IPS-15b (cell line): ENCODE measurements around the gene SIRT2.

Source experiments
- H3K27me3 ChIP-seq: one replicate; pipeline ENCODE4 v1.6.1; 2013; ENCODE audit warnings: low read length; ENCODE audit not compliant: control insufficient read depth, insufficient read depth
- H3K36me3 ChIP-seq: one replicate; pipeline ENCODE4 v1.6.1; 2013; ENCODE audit warnings: low read length; ENCODE audit not compliant: control insufficient read depth, insufficient read depth
- H3K4me1 ChIP-seq: one replicate; pipeline ENCODE4 v1.6.1; 2013; ENCODE audit warnings: mild to moderate bottlenecking, low read length; ENCODE audit not compliant: control insufficient read depth, insufficient read depth
- H3K4me3 ChIP-seq: one replicate; pipeline ENCODE4 v1.5.1; 2013; ENCODE audit warnings: low read depth, low read length
- H3K9ac ChIP-seq: one replicate; pipeline ENCODE4 v1.6.1; 2013; ENCODE audit warnings: low read depth, mild to moderate bottlenecking, low read length
- H3K9me3 ChIP-seq: one replicate; pipeline ENCODE4 v1.6.1; 2013; ENCODE audit warnings: mild to moderate bottlenecking, low read length; ENCODE audit not compliant: control insufficient read depth, insufficient read depth

The SIRT2 gene

DNA sequence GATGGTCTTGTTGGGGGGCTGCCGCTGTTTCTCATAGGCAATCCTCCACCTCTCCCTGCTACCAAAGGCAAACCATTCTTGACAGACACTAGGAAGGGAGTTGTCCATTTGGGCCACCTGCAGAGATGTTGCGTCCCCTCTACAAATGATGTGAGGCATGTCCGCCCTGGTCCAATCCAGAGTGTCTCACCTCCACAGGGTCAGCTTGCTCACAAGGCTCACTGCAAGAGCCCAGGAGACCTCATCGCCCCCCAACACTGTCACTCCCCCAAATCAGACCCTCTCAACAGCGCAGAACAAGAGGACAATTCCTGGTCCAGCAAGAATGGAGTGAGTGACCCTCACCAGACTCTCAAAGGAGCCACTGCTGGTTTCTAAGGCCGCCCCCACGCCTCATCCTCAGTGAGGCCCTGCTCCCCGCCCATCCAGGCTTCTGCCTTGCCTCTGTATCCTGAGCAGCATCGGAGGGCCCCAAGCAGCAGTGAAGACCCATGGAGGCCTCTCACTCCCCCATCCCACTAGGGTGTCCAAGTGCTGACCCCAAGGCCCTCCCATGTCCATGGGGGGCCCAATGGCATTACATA, 56.2 kb downstream of the SIRT2 start:
- Histone ChIP-seq H3K36me3 (peaks cover 90% of the 10 kb centered on the region), H3K4me1 (no peaks in the 10 kb centered on the region), H3K9ac (no peak overlapping the region)

DNA sequence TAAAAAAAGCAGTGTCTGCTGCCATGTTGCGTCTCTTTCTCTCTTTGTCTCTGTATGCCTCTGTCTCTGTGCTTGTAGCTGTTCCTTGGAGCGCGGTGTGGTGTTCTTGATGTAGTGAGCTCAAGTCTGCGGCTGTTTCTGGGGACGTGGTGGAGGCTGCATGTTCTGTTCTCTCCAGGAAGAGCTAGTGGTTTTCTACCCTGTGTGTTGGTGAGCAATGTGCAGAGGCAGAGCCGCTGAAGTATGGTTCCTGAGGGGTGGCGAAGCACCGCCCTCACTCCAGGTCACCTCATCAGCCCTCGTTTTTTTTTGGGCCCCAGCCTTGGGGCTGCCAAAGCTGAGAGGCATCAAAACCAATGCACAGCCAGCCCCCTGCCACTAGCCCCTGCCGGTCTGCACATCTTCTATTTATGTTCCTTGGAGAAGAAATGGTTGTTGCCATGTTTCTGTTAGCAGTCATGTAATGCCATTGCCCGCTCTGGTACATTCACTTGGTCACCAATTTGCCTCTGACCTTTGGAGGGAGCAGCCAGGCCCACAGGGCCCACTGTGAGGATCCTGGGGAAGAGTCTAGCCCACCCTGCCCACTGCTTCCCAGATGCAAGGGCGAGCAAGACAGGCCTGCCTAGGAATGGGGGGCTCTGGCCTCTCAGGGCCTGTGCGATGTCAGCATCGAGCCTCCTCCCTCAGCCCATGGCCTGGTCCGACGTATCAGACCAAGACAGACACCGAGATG, 56.8 kb downstream of the SIRT2 start:
- H3K9me3 ChIP-seq: no peaks in the 10 kb centered on the region
- H3K36me3 ChIP-seq: peaks cover 96% of the 10 kb centered on the region
- H3K4me3 ChIP-seq: no peak overlapping the region
- no peaks in the 10 kb centered on the region for H3K27me3 ChIP-seq
- no peaks in the 10 kb centered on the region for H3K4me1 ChIP-seq
- H3K9ac ChIP-seq: no peak overlapping the region

More for the DNA sequence above, 56.2 kb downstream of the SIRT2 start:
- Histone ChIP-seq H3K27me3 (no peaks in the 10 kb centered on the region), H3K4me3 (no peak overlapping the region), H3K9me3 (no peaks in the 10 kb centered on the region)

DNA sequence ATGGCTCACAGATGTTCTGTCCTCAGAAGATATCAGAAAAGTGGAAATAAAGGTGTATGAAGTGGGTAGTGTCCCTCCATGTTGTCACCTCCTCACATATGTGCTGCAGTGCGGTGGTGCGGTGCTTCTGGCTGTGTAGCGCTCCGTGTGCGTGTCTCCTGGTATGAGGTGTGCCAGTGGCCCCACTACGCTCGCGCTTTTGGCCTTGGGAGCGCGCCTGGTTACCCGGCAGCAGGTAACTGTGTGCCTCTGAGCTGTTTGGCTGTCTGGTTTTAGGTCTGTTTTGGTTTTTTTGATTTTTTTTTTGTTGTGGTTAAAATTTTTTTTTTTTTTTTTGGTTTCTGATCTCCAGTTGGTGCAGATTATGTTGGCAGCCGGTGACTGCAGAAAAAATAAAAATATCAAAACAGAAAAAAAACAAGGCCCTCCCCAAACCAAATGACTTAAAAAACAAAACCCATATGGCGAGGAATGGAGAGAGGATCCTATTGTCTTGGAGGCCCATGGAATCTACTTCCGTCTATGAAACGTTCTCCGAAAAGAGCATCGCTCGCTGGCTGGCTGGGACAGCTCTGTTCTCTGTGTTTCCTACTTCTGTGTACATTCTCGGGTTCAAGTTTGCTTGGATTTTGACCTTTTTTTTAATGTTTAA, 57.5 kb downstream of the SIRT2 start:
- Histone ChIP-seq H3K9ac (no peak overlapping the region), H3K4me1 (no peaks in the 10 kb centered on the region), H3K4me3 (no peak overlapping the region), H3K36me3 (peaks cover 96% of the 10 kb centered on the region), H3K9me3 (no peaks in the 10 kb centered on the region), H3K27me3 (no peaks in the 10 kb centered on the region)

DNA sequence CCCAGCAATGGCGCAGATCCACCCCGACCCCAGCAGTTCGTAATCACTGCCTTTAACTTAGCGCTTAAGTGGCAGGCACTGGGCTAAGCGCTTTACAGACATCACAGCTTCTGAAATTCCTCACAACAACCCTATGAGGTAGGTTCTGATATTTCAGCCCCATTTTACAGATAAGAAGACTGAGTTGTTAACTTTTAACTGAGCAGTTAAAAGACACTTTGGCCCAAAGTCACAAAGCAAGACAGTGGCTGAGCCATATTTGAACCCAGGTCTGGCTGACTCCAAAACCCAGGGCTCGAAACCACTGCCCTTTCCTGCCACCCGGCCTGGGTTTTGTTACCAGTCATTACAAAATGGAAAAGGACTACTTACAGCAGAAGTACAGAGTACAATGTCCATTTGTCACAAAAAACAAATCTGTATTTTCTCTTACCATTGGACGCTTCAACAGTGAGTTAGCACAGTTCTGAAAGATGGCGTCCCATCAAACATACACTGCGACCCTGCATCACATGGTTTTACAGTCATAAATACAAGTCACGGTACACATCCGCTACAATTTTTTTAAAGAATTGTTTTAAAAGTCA, 58.1 kb downstream of the SIRT2 start:
- no peak overlapping the region for H3K9ac ChIP-seq
- no peaks in the 10 kb centered on the region for H3K9me3 ChIP-seq
- H3K36me3 ChIP-seq: peaks cover 93% of the 10 kb centered on the region
- no peaks in the 10 kb centered on the region for H3K4me1 ChIP-seq
- no peak overlapping the region for H3K4me3 ChIP-seq
- no peaks in the 10 kb centered on the region for H3K27me3 ChIP-seq

DNA sequence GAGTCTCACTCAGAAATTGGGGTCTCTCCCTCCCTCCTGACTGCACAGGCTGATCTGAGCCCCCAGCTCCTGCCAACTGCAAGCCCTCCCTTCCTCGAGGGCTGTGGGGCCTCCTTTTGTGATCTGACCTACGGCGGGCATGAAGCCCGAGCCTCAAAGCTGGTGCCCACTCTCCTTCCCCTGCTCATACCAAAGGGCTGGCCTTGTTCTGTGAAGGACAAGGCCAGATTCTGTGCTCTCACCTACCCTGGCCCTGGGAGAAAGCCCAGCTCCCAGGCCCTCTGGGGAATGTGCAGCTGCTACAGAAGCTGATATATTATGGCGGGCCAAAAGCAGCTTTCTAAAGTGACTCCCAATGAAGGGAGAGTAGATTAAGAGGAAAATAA, 58.8 kb downstream of the SIRT2 start:
- Histone ChIP-seq H3K4me3 (no peak overlapping the region), H3K9me3 (no peaks in the 10 kb centered on the region), H3K36me3 (peaks cover 88% of the 10 kb centered on the region), H3K9ac (no peak overlapping the region), H3K27me3 (no peaks in the 10 kb centered on the region), H3K4me1 (no peaks in the 10 kb centered on the region)

DNA sequence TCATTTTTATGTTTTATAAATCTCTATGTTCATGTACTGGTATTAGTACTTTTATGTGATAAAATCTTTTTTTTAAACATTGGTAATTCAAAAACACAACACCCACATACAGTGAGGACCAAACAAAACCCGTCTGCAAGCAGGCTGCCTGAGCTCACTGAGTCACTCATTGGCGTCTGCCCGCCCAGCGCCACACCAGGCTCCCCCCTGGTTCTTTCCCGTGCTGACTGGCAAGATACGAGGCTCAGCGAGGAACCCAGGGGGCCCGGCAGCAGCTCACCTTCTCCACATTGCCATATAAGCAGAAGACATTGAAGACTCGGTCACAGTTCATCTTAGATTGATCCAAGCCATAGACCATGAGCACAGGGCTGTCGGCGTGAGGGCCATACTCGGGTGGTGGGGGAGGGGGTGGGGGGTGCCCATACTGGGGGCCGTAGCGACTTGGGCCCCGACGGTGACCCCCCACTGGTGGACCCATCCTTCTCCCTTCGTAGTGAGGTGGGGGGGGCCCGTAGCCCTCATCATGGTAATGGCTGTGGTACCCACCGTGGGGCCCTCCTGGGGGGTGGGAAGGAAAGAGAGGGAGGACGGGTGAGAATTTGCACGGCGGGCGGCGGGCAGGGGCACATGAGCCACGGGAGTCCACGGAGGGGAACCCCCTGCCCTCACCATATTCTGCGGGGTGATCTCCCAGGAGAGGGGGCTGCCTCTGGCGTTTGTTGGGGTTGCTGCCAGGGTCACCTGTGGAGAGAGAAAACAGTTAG, 59.4 kb downstream of the SIRT2 start:
- no peaks in the 10 kb centered on the region for H3K4me1 ChIP-seq

DNA sequence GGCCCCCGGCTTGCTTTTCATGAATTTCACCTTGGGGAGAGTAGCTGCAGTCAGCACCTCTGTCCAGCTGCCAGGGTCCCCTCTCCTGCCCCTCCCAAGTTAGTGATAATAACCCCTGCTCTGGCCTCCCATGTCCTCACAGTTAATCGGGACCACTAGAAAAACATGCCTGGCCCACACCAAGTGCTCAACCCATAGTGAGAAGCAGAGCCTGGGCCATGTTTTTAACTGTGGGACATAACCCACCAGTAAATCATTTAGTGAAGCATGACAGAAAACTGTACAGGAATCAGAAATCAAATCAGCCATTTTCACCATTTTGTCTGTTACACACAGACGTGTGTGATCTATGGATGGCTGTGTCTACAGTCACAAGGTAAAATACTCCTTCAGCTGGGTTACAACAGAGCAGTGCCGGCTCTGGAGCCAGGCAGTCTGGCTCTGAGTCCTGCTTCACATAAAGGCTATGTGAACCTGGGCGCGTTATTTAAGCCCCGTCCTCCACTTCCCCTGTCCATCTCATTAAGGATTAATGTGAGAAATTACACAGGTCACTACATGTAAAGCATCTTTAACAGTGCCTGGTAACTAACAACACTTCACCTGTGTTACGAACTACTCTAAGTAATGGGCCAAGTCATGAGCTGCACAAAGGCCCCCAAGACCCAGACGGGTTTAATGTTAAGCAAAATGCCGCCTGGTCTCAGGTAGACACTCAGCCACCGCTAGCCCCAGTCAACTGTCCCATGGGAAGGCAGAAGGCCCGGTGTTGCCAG, 60.2 kb downstream of the SIRT2 start:
- Histone ChIP-seq H3K9me3 (no peaks in the 10 kb centered on the region), H3K9ac (no peak overlapping the region), H3K4me1 (no peaks in the 10 kb centered on the region), H3K36me3 (peaks cover 80% of the 10 kb centered on the region), H3K27me3 (no peaks in the 10 kb centered on the region), H3K4me3 (no peak overlapping the region)

More for the DNA sequence above, 59.4 kb downstream of the SIRT2 start:
- Histone ChIP-seq H3K9ac (no peak overlapping the region), H3K4me3 (no peak overlapping the region), H3K9me3 (no peaks in the 10 kb centered on the region), H3K27me3 (no peaks in the 10 kb centered on the region), H3K36me3 (peaks cover 87% of the 10 kb centered on the region)

DNA sequence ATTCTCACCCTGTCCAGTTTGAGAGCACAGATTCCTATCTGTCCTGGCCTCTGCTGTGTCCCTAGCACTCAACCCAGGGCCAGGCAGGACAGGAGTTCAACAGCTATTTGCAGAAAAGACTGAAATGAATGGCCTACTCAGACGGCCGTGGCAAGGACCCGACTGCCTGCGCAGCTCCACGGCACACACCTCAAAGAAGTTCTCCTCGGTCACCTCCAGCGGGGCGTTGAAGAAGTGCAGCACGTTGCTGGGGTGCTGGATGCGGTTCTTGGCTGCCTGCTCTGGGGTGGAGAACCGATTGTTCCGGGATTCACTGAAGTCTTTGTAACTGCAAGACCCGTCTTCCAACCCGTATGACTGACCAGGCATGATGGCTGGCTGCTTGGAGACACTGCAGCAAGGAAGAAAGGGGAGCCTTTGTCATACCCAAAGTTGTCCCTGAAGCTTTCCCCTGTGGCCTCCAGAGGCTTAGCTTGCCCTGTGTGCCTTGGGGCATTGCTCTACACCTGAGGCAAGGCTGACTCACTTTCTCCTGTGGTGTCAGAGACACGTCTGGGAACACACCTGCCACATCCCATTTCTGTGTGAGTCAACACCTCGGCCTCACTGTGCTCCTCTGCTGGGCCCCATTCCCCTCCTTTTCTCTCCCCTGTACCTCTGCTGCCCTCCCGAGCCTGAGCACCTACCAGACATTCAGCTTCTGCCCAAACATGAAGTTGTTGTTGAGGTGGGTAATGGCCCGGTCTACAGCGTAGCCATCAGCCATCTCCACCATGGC, 61.0 kb downstream of the SIRT2 start:
- no peak overlapping the region for H3K9ac ChIP-seq
- peaks cover 73% of the 10 kb centered on the region for H3K36me3 ChIP-seq
- H3K4me1 ChIP-seq: no peaks in the 10 kb centered on the region
- H3K9me3 ChIP-seq: no peaks in the 10 kb centered on the region
- H3K4me3 ChIP-seq: no peak overlapping the region
- H3K27me3 ChIP-seq: no peaks in the 10 kb centered on the region

DNA sequence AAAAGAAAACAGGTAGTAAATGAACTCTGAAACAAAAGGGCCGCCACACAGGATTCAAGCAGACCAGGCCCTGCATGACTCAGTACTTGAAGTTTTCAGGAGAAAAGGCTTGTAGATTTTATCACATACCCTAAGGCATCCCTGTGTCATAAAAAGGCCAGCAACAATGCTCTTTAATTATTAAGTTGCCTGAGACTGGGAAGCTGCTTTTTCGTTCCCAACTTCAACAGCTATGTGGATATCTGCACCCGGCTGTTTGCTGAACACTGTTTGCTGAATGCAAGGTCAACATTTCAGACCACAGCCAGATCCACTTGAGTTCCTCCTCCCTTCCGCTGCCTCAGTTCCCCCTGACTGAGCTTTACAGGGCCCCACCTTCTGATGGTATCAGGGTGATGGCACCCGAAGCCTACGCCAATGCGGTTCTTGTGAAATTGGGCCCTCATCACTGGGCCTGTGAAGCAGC, 61.7 kb downstream of the SIRT2 start:
- Histone ChIP-seq H3K36me3 (peaks cover 65% of the 10 kb centered on the region), H3K4me1 (no peaks in the 10 kb centered on the region), H3K4me3 (no peak overlapping the region), H3K9me3 (no peaks in the 10 kb centered on the region), H3K27me3 (no peaks in the 10 kb centered on the region), H3K9ac (no peak overlapping the region)

DNA sequence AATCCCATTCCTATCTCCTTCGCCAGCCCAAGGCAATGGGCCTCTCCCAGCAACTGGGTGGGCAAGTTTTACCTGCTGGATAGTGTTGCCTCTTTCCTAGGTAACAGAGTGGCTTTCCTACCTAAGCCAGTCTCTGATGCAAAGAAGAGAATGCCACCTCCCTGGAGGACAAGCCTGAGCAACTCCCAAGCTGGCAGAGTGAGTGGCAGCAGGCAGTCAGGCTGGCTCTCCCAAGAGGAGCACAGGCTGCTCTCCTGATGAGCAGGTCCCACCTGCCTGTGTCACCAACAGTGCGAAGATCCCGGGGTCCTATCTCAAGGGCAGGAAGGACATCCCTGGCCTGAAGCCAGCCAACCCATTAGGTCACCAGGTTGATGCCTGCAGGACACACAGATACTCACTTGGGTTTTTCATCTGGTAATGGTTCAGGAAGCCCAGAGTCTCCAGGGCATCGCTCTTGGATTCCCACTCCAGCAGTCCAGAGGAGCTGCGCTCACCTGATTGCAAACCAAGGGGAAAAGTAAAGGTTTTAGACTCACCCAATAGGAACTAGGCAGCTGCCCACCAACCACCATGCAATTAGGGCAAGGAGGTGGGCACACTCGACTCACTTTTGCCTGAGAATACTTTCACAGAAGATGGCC, 62.3 kb downstream of the SIRT2 start:
- Histone ChIP-seq H3K9me3 (no peaks in the 10 kb centered on the region), H3K9ac (no peak overlapping the region), H3K36me3 (peaks cover 60% of the 10 kb centered on the region), H3K27me3 (no peaks in the 10 kb centered on the region), H3K4me1 (peaks cover under 1% of the 10 kb centered on the region), H3K4me3 (no peak overlapping the region)
